Ovary (tissue), 3 donors: ENCODE results near the gene R3HCC1L.

ENCODE experiments used
- EP300 ChIP-seq: sonication (generic); formaldehyde crosslinking; IDR thresholded peaks from one replicate; pipeline ENCODE4 v1.6.1; 2017; ENCODE audit warnings: antibody characterized with exemption
- POLR2A ChIP-seq: fragments of 450-650 bp; IDR thresholded peaks from one replicate; pipeline ENCODE4 v1.6.1; 2017; ENCODE audit warnings: antibody characterized with exemption, mild to moderate bottlenecking, moderate library complexity
- TF ChIP-seq, protein P1 (sequence below), 3 donors: fragments of 450-650 bp in 2 of 3; fragments of 200-600 bp in 1 of 3; IDR thresholded peaks; one replicate each; pipeline versions ENCODE4 v1.5.1 to v1.8.0; 2016 to 2022; ENCODE audit warnings: antibody characterized with exemption in 3 of 3, mild to moderate bottlenecking in 1 of 3
- donor health status: DM: no; HTN: no; CAD: no.

DNA sequence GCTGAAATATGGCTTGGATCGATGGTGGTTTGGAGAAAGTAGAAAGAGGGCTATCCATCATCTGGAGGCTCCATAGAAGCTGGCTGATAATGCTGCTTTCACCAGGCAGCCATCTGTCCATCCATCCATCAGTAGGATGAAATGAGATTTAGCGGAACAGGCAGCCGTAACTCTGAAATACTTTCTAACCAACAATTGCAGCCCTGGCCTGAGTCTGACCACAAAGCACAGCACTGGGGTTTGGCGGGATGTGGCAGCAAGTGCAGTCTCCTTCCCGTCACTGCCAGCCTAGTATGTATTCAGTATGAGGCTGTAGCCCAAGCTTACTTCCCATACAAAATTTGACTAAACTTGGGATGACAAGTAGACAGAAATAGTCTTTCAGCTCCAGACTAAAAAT, 38.0 kb downstream of the R3HCC1L start:
- no peak for TF ChIP-seq EP300
- TF ChIP-seq POLR2A = no peak
- TF ChIP-seq, protein P1, sequence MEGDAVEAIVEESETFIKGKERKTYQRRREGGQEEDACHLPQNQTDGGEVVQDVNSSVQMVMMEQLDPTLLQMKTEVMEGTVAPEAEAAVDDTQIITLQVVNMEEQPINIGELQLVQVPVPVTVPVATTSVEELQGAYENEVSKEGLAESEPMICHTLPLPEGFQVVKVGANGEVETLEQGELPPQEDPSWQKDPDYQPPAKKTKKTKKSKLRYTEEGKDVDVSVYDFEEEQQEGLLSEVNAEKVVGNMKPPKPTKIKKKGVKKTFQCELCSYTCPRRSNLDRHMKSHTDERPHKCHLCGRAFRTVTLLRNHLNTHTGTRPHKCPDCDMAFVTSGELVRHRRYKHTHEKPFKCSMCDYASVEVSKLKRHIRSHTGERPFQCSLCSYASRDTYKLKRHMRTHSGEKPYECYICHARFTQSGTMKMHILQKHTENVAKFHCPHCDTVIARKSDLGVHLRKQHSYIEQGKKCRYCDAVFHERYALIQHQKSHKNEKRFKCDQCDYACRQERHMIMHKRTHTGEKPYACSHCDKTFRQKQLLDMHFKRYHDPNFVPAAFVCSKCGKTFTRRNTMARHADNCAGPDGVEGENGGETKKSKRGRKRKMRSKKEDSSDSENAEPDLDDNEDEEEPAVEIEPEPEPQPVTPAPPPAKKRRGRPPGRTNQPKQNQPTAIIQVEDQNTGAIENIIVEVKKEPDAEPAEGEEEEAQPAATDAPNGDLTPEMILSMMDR (IDR thresholded peaks at IDR 0.05) = no peak
